H1 (cell line): ENCODE results near the gene OR4E2. TPM values are rescaled to one million over a fixed set of nuclear protein-coding genes. Genes with fewer than 3 reads are reported as not detected.

Experiments used
- CTCF ChIA-PET: fragments of 300-600 bp; sonication (Branson Sonifier 250); formaldehyde crosslinking; loops from one replicate; lab custom pipeline; 2021; ENCODE audit not compliant: partially characterized antibody; lab: Charles Lee
- POLR2A ChIA-PET: fragments of 300-600 bp; sonication (Branson Sonifier 250); formaldehyde crosslinking; loops from one replicate; lab custom pipeline; 2021; ENCODE audit warnings: inconsistent platforms; ENCODE audit not compliant: partially characterized antibody; lab: Charles Lee
- DNase-seq, 2 experiments: peaks; one replicate each; pipeline versions ENCODE4 v3.0.0 to v3.0.0-alpha.2; 2010 to 2022; ENCODE audit warnings: low spot score in 2 of 2, low read depth in 1 of 2, mixed read lengths in 1 of 2
- FAIRE-seq: peaks from 2 replicates; lab custom pipeline; 2011; peaks lifted over from hg19 to GRCh38; lab: Jason Lieb, UNC
- H2AFZ ChIP-seq: 2 replicates; pipeline ENCODE4 v1.8.1; 2012; ENCODE audit warnings: low read length, inconsistent platforms
- H2AK5ac ChIP-seq: 2 replicates; pipeline ENCODE4 v1.6.1; 2013; ENCODE audit warnings: low read depth, low read length
- H2BK120ac ChIP-seq: replicated peaks from 2 replicates; pipeline ENCODE3; 2013; ENCODE audit warnings: low read depth, low read length, inconsistent platforms
- H2BK12ac ChIP-seq: 2 replicates; pipeline ENCODE4 v1.6.1; 2013; ENCODE audit warnings: low read depth, low read length
- H2BK15ac ChIP-seq: 2 replicates; pipeline ENCODE4 v1.6.1; 2013; ENCODE audit warnings: low read length
- H2BK20ac ChIP-seq: 2 replicates; pipeline ENCODE4 v1.6.1; 2013; ENCODE audit warnings: low read length
- H2BK5ac ChIP-seq: 2 replicates; pipeline ENCODE4 v1.6.1; 2013; ENCODE audit warnings: low read depth, low read length
- H3K14ac ChIP-seq: 2 replicates; pipeline ENCODE4 v1.6.1; 2013; ENCODE audit warnings: inconsistent platforms; ENCODE audit not compliant: insufficient read length
- H3K18ac ChIP-seq: 2 replicates; pipeline ENCODE4 v1.6.1; 2013; ENCODE audit warnings: low read length; ENCODE audit errors: extremely low read depth
- H3K23ac ChIP-seq: 2 replicates; pipeline ENCODE4 v1.6.1; 2013; ENCODE audit warnings: inconsistent platforms; ENCODE audit not compliant: insufficient read length
- H3K23me2 ChIP-seq: 2 replicates; pipeline ENCODE4 v1.6.1; 2013; ENCODE audit warnings: low read depth, low read length
- H3K27ac ChIP-seq: 2 replicates; pipeline ENCODE4 v1.6.1; 2011; ENCODE audit warnings: low read depth, low read length, inconsistent platforms
- H3K27me3 ChIP-seq, 4 experiments: replicated peaks in 1 of 4; 1 replicate in 1 of 4; 2 replicates in 3 of 4; pipeline versions ENCODE4 v1.6.1 to v1.8.1; 2011 to 2013; ENCODE audit warnings: low read length in 3 of 4, mild to moderate bottlenecking in 3 of 4, inconsistent platforms in 2 of 4, mixed read lengths in 2 of 4, moderate library complexity in 1 of 4; ENCODE audit not compliant: control insufficient read depth in 3 of 4, insufficient read depth in 3 of 4; ENCODE audit errors: extremely low read depth in 1 of 4
- H3K36me3 ChIP-seq, 4 experiments: 2 replicates each; pipeline versions ENCODE4 v1.6.1 to v1.8.1; 2011 to 2013; ENCODE audit warnings: mild to moderate bottlenecking in 4 of 4, low read length in 3 of 4, moderate library complexity in 2 of 4, control low read depth in 1 of 4, inconsistent platforms in 1 of 4; ENCODE audit not compliant: insufficient read depth in 4 of 4, control insufficient read depth in 2 of 4
- H3K4ac ChIP-seq: replicated peaks from 2 replicates; pipeline ENCODE3; 2013; ENCODE audit warnings: low read length, low read depth, mixed read lengths, inconsistent platforms; ENCODE audit not compliant: insufficient read length
- H3K4me1 ChIP-seq, 4 experiments: replicated peaks in 1 of 4; 1 replicate in 1 of 4; 2 replicates in 3 of 4; pipeline versions ENCODE4 v1.6.1 to v1.8.1; 2011 to 2013; ENCODE audit warnings: low read length in 3 of 4, inconsistent platforms in 2 of 4, mixed read lengths in 1 of 4; ENCODE audit not compliant: insufficient read depth in 4 of 4, control insufficient read depth in 3 of 4
- H3K4me2 ChIP-seq, 2 experiments: 2 replicates each; pipeline versions ENCODE4 v1.6.1 to v1.8.1; 2011 to 2013; ENCODE audit warnings: low read depth in 2 of 2, low read length in 2 of 2, control low read depth in 1 of 2, inconsistent platforms in 1 of 2, mild to moderate bottlenecking in 1 of 2; ENCODE audit not compliant: insufficient read depth in 1 of 2
- H3K4me3 ChIP-seq, 4 experiments: fragments of 200-600, 300-600 bp in 1 of 4; sonication (generic), shearing (Covaris generic), sonication (Bioruptor Twin) in 1 of 4; 2 replicates each; pipeline versions ENCODE4 v1.5.1 to v1.8.1; 2011 to 2016; ENCODE audit warnings: low read length in 4 of 4, low read depth in 3 of 4, control low read depth in 2 of 4, inconsistent platforms in 2 of 4, mild to moderate bottlenecking in 2 of 4, mixed read lengths in 1 of 4, moderate library complexity in 1 of 4; ENCODE audit not compliant: insufficient read depth in 2 of 4; ENCODE audit errors: extremely low read depth in 1 of 4
- H3K56ac ChIP-seq: replicated peaks from 2 replicates; pipeline ENCODE3; 2013; ENCODE audit warnings: low read depth, mild to moderate bottlenecking, mixed read lengths, low read length, inconsistent platforms; ENCODE audit not compliant: insufficient read length
- H3K79me1 ChIP-seq: 2 replicates; pipeline ENCODE4 v1.6.1; 2013; ENCODE audit warnings: low read depth, low read length, control low read depth
- H3K79me2 ChIP-seq, 2 experiments: 2 replicates each; pipeline versions ENCODE4 v1.6.1 to v1.8.1; 2012 to 2013; ENCODE audit warnings: low read length in 2 of 2, mild to moderate bottlenecking in 2 of 2, inconsistent platforms in 1 of 2; ENCODE audit not compliant: insufficient read depth in 2 of 2, control insufficient read depth in 1 of 2
- H3K9ac ChIP-seq, 4 experiments: replicated peaks in 1 of 4; 1 replicate in 1 of 4; 2 replicates in 3 of 4; pipeline versions ENCODE4 v1.6.1 to v1.8.1; 2011 to 2013; ENCODE audit warnings: low read depth in 3 of 4, low read length in 3 of 4, control low read depth in 2 of 4, mild to moderate bottlenecking in 2 of 4, moderate library complexity in 2 of 4, inconsistent platforms in 1 of 4; ENCODE audit errors: extremely low read depth in 1 of 4
- H3K9me3 ChIP-seq, 2 experiments: 2 replicates each; pipeline versions ENCODE4 v1.6.1 to v1.8.1; 2012 to 2013; ENCODE audit warnings: mild to moderate bottlenecking in 2 of 2, moderate library complexity in 2 of 2, control low read depth in 1 of 2, inconsistent platforms in 1 of 2, low read depth in 1 of 2, low read length in 1 of 2, mixed read lengths in 1 of 2; ENCODE audit not compliant: insufficient read depth in 2 of 2
- H4K20me1 ChIP-seq, 2 experiments: replicated peaks in 1 of 2; 2 replicates each; pipeline versions ENCODE3 to v1.8.1; 2011 to 2013; ENCODE audit warnings: inconsistent platforms in 2 of 2, low read length in 2 of 2, mild to moderate bottlenecking in 1 of 2; ENCODE audit not compliant: insufficient read depth in 2 of 2, control insufficient read depth in 1 of 2
- H4K5ac ChIP-seq: 2 replicates; pipeline ENCODE4 v1.6.1; 2013; ENCODE audit warnings: low read length, low read depth, mixed read lengths, inconsistent platforms; ENCODE audit not compliant: insufficient read length
- H4K8ac ChIP-seq: 2 replicates; pipeline ENCODE4 v1.8.0; 2013; ENCODE audit warnings: mild to moderate bottlenecking, moderate library complexity, low read length, inconsistent platforms; ENCODE audit not compliant: insufficient read depth; ENCODE audit errors: extremely low read depth
- H4K91ac ChIP-seq: replicated peaks from 2 replicates; pipeline ENCODE3; 2013; ENCODE audit warnings: low read length, mixed read lengths, inconsistent platforms; ENCODE audit not compliant: insufficient read length
- BACH1 ChIP-seq: IDR thresholded peaks from 2 replicates; pipeline ENCODE4 v1.6.1; 2012; ENCODE audit warnings: low read length, improper control_type of control experiment
- MAFK ChIP-seq: IDR thresholded peaks from 2 replicates; pipeline ENCODE4 v1.6.1; 2012; ENCODE audit warnings: low read depth, mild to moderate bottlenecking, improper control_type of control experiment, low read length
- WGBS, 2 experiments: shearing (Covaris generic) in 1 of 2; methylation state at CpG; one replicate each; pipeline versions ENCODE4 v1.1.6 to v1.1.7; 2013 to 2015; ENCODE audit warnings: low lambda C conversion rate in 2 of 2, mixed read lengths in 2 of 2, inconsistent platforms in 1 of 2, low coverage in 1 of 2, missing lambda C conversion rate in 1 of 2; ENCODE audit not compliant: insufficient replicate concordance in 2 of 2, insufficient coverage in 1 of 2, insufficient read length in 1 of 2; ENCODE audit errors: extremely low coverage in 1 of 2, missing lambda C conversion rate in 1 of 2; 5-methylcytosine and 5-hydroxymethylcytosine counted together
- polyA plus RNA-seq, 7 experiments: library from polyadenylated mRNA; depleted of rRNA in 3 of 7; stranded (reverse) in 5 of 7; unstranded in 2 of 7; fragments of >200 nt in 5 of 7; fragments of 200-250 nt in 2 of 7; gene quantifications; 1 replicate in 5 of 7; 2 replicates in 1 of 7; 4 replicates in 1 of 7; pipeline versions ENCODE4 v1.2.1 to v1.2.3, GENCODE V29; 2011 to 2013; ENCODE audit warnings: missing spikeins in 2 of 7, mixed read lengths in 2 of 7
- total RNA-seq: library from RNA; stranded (reverse); fragmentation: NEBNext Ultra II Directional; extraction: Animal tissue kit (Norgen Biotek cat#: 25700); gene quantifications from 2 replicates; pipeline ENCODE4 v1.2.1, GENCODE V29; 2021

OR4E2 gene
- total and polyA plus RNA-seq, 2 of the 8 experiments (the other 6 are each of a cell fraction or from before 2014, with no cell fraction given): not detected

GRCh38 chr14:21675566-21675965 is 21.9 kb downstream of the OR4E2 start:
- no peaks in the 10 kb centered on the region for H3K4me1 ChIP-seq
- H3K27me3 ChIP-seq: no peaks in the 10 kb centered on the region
- H3K27ac ChIP-seq: no peak overlapping the region
- H2BK120ac ChIP-seq: no peak overlapping the region
- H3K23me2 ChIP-seq: no peaks in the 10 kb centered on the region
- no peak overlapping the region for H2BK20ac ChIP-seq
- H2BK5ac ChIP-seq: no peak overlapping the region
- no peak overlapping the region for H3K23ac ChIP-seq
- FAIRE-seq: peak; percentile 28
- H3K79me1 ChIP-seq: no peaks in the 10 kb centered on the region
- H2BK15ac ChIP-seq: no peak overlapping the region
- no peak overlapping the region for H3K4me2 ChIP-seq
- CTCF ChIA-PET: interaction anchor here (0.8 to 2.9 kb wide), 4 partner anchors 14 to 48 kb away, joined by 3 to 11 read pairs (median 4); no protein-coding TSS in a partner anchor
- no peak overlapping the region for H2BK12ac ChIP-seq
- no peak overlapping the region for H3K9ac ChIP-seq
- no peak overlapping the region for H2AFZ ChIP-seq
- no peaks in the 10 kb centered on the region for H3K9me3 ChIP-seq
- no peak for DNase-seq
- no peak overlapping the region for H3K4me3 ChIP-seq
- no peak overlapping the region for H3K56ac ChIP-seq
- no peak overlapping the region for H4K91ac ChIP-seq
- no peak overlapping the region for H4K8ac ChIP-seq
- H3K18ac ChIP-seq: no peak overlapping the region
- no peaks in the 10 kb centered on the region for H4K20me1 ChIP-seq
- no peak overlapping the region for H3K4ac ChIP-seq
- no peak for TF ChIP-seq BACH1
- peak; percentile 30; the same call in 1 of the 2 replicates for TF ChIP-seq MAFK
- no peaks in the 10 kb centered on the region for H3K36me3 ChIP-seq
- H3K14ac ChIP-seq: no peak overlapping the region
- POLR2A ChIA-PET: interaction anchor here (0.6 kb wide), 1 partner anchor 967 kb away, joined by 5 read pairs; no protein-coding TSS in a partner anchor
- no peaks in the 10 kb centered on the region for H3K79me2 ChIP-seq
- 85% methylated on average over 4 of the region's 4 CpGs; no CpG with 5 or more reads in 1 of the 2 experiments for WGBS, 2 experiments
- no peak overlapping the region for H4K5ac ChIP-seq
- H2AK5ac ChIP-seq: no peak overlapping the region
